GM19351 (cell line): ENCODE data around the gene PAFAH1B1.
A peak's percentile ranks its signal among the peaks of the same experiment; 100 is the strongest.
"Not testable (repeated sequence)": the region's sequence is repeated elsewhere in the genome, so short reads cannot be mapped to it uniquely, and the experiment has no call there.

ENCODE experiments used
- ATAC-seq: cut with Tn5 transposase; IDR thresholded peaks from one replicate; pipeline ENCODE4 v1.9.1; 2021; ENCODE audit warnings: mild to moderate bottlenecking, moderate library complexity; ENCODE audit not compliant: unreplicated experiment

Gene PAFAH1B1

DNA sequence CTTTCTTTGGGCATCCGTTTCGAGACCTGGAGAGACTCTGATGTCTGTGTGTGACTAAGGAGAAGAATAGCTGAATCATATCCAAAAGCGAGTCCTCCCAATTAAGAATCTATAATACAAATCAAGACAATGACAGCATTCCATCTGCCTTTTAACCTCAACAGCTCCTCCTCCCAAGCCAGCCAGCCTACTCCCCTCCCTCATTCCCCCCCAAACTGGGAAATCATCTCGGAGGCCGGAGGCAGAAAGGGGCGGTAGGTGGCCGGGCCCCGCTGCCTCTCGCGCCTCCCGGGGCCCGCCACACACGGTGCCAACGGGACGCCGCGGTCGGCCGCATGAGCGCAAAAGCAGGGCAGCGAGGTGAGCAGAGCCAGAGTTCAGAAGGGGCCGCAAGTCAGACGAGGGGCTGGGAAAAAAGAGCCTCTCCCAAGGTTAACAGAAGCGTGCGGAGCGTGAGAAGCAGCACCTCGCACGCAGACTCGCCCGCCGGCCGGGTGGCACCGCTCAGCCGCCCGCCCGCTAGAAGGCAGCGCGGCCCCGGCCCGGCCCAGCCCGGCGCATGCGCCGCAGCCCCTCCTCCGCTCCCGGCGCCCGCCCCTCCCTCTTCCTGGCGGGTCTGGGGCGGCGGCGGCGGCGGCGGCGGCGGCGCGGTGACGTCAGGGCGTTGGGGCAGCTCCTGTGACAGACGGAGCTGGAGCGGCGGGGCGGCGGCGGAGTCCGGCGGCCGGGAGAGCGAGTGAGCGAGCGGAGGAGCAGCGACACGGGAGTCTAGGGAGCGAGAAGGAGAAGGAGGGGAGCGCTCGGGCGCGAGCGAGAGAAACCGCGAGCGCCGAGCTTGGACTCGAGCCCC, at the start of gene PAFAH1B1:
Gene PAFAH1B1, plus strand, starts transcription at position 684 of the 850 bp plus-strand sequence. CDS start 44,635 bp downstream, outside the sequence.
- peak; percentile 82 for ATAC-seq

DNA sequence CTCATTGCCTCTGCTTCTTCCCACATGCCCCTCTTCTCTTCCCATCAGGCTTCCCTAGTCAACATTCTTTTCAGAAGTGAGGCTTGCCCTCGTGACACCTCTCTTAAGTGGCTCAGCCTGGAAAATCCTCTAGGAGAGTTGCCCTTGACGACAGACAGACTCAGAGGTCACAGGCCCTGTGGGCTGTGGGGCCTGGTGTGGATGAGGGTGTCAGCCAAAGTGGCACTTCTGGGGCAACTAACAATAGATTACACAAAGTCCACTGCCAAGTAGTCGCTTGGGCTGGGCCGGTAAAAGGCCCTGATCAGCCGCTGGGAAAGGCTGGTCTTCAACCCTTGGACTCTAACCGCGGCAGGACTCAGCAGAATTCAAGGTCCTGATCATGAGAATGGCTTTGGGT, 48.1 kb upstream of the PAFAH1B1 start:
- ATAC-seq = no peak

DNA sequence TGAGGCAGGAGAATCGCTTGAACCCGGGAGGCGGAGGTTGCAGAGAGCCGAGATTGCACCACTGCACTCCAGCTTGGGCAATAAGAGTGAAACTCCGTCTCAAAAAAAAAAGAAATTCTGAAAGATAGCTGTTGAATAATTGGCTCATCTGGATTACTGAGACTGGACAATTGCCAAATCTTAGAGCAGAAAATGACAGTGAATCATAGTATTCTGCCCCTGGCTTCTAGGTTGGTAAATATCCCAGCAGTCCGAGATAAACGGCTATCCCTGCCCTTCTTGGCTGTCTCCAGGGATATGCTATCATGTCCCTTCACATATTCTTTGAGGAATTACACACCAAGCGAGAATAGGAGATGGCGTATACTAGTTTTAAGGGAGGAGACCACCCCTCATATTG, 46.3 kb upstream of the PAFAH1B1 start:
- ATAC-seq = no peak

DNA sequence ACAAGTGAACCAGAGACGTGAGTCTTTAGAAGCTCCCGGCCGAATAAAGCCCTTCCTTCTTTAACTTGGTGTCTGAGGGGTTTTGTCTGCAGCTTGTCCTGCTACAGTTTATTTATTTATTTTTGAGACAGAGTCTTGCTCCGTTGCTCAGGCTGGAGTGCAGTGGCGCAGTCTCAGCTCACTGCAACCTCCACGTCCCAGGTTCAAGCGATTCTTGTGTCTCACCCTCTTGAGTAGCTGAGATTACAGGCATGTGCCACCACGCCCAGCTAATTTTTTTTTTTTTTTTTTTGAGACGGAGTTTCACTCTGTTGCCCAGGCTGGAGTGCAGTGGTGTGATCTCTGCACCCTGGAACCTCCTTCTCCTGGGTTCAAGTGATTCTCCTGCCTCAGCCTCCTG, 45.4 kb upstream of the PAFAH1B1 start:
- ATAC-seq = not testable (repeated sequence)

DNA sequence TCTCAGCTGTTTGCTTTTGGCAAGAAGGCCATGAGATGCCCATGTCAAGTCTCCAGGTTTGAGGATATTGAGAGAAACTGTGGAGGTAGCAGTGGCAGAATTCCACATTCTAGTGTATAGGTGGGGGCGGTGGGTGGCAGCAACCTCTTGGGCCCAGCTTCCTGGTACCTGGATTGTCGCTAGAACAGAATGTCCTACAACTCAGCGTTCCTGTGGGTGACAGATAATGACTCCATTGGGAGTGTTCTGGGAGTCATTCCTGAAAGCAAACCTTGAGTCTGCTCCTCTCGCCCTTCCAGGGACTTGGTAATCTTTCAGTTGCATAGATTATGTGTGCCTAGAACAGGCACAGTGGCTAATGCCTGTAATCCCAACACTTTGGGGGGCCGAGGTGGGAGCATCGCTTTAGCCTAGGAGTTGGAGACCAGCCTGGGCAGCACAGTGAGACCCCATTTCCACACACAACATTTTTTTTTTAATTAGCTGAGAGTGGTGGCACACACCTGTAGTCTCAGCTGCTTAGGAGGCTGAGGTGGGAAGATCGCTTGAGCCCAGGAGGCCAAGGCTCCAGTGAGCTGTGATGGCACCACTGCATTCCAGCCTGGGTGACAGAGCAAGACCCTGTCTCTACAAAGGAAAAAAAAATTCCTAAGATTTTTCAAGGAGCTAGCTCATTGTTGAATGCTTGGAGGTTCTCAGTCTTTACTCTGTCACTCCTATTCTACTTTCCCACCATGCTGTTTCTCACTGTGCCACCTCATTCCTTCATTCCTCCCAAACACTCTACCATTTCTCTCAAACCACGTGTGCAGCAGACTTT, 43.9 kb upstream of the PAFAH1B1 start:
- ATAC-seq = no peak

DNA sequence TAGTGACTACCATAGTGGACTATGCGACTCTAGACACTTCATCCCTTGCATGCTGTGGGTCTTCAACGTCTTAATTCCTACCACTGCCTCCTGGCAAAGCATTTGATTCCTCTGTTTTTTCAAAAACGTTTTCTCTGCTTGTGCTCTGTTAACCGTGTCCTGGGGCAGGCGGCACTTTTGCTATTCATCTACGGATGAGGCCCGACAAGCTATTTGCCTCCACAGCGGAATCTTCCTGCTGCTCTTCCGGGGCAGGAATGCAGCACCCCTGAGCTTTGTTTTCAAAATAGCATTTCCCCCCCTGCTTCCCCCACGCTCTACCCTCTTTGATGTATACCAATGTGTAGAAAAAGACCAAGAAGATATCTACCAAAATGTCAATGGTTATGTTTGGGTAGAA, 42.0 kb upstream of the PAFAH1B1 start:
- no peak for ATAC-seq

DNA sequence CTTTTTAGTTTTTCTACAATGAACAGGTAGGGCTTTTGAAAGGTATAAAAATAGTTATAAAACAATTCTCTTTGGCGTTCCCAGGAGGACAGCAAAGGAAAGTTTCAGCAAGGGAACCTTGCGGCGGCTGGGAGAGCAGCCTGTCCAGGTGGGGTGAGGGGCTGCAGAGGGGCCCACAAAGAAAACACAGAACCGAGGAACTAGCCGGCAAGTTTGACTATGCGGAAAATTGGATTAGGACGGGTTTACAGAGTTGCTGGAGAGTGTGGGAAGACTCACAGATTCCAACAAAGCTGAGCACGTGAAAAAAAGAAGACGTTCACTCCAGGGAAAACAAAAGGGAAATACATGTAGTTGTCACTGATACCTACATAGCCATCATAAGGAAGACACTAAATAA, 41.5 kb upstream of the PAFAH1B1 start:
- ATAC-seq = no peak

DNA sequence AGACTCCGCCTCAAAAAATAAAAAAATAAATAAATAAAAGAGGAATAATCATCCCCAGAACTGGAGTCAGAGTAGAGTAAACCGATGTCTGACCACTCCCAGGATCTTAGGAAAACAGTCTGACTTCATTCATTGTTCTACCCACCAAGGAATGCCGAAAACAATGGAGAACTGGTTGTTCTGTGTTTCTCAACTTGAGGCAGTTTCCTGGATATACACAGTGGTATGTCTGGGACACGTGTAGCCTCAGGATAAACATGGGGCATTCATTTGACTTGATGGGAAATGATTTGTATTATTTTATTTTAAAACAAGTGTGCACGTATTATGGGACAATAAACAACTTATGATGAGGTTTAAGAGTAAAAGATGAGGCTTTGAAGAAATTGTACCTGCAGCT, 32.8 kb upstream of the PAFAH1B1 start:
- ATAC-seq = no peak

DNA sequence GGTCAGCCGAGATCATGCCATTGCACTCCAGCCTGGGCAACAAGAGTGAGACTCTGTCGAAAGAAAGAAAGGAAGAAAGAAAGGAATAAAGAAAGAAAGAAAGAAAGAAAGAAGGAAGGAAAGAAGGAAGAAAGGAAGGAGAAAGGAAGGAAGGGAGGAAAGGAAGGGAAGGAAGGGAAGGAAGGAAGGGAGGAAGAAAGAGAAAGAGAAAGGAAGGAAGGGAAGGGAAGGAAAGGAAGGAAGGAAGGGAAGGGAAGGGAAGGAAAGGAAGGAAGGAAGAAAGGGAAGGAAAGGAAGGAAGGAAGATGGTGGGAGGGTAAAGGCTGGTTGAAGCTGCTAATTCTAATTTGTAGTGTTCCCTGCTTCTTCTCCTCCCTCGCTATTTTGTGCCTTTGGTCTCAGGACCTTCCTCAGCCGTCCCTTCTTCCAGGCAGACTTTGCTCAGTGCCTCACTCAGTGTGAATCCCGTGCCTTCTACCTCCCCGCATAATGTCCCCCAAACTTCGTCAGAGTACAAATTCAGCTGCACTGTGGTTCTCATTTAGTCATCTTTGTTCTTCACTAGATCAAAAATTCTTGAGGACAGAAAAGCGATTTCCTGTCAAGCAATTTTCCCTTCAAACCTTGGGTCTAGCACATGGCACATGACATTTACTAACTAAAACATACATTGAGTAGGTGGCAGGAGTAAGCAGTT, 31.1 kb upstream of the PAFAH1B1 start:
- ATAC-seq = no peak

DNA sequence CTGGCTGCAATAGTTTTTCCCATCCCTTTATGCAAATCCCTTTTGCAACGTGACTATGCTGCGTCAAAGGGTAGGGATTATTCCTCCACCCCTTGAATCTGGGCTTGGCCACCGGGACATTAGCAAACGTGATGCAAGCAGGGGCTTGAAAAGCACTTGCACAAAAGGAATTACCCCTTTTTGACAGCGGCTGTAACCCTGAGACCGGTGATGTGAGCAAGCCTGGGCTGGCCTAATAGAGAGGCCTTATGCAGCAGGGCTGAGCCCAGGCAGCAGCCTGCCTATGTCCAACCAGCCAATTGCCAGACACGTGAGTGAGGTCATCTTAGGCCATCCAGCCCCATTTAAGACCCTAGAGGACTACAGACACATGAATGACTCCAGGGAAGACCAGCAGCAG, 30.4 kb upstream of the PAFAH1B1 start:
- ATAC-seq = no peak

DNA sequence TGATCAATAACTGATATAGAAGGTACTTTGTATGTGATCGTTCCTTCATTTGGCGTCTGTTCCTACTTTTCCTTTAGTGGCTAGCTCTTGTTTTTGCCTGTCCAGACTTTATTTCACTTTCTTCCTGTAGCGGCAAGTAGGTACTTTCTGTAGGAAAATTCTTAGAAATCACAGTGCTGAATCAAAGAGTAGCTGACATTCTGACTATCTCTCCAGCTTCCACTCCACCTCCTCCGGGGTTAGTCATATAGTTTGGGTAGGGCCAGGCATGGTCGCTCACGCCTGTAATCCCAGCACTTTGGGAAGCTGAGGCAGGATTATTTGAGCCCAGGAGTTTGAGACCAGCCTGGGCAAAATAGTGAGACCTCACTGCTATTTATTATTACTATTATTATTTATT, 29.9 kb upstream of the PAFAH1B1 start:
- no peak for ATAC-seq

DNA sequence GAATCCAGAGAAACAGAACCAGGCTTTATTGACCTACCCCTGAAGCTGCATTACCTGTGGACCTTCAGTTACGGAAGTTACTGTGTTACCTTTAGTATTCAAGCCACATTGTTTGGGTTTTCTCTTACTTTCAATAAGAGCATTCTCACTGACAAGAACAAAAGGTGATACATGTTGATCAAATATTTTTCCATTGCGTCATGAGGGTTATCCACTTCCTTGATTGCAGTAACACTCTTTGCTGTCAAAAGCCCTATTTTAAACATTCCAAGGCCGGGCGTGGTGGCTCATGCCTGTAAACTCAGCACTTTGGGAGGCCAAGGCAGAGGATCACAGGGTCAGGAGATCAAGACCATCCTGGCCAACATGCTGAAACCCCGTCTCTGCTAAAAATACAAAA, 28.6 kb upstream of the PAFAH1B1 start:
- no peak for ATAC-seq

DNA sequence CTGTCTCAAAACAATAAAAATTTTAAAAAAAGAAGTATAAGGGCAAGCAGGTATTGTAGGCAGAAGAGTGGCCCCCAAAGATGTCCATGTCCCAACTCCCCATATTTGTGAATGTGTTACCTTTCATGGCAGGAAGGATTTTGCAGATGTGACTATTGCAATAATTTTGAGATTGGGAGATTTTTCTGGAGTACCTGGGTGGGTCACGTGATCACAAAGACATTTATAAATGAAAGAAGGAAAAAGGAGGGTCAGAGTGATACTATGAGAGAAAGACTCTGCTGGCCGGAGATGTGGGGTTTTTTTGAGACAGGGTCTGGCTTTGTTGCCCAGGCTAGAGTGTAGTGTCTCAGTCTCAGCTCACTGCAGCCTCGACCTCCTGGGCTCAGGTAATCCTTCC, 27.4 kb upstream of the PAFAH1B1 start:
- ATAC-seq = no peak

DNA sequence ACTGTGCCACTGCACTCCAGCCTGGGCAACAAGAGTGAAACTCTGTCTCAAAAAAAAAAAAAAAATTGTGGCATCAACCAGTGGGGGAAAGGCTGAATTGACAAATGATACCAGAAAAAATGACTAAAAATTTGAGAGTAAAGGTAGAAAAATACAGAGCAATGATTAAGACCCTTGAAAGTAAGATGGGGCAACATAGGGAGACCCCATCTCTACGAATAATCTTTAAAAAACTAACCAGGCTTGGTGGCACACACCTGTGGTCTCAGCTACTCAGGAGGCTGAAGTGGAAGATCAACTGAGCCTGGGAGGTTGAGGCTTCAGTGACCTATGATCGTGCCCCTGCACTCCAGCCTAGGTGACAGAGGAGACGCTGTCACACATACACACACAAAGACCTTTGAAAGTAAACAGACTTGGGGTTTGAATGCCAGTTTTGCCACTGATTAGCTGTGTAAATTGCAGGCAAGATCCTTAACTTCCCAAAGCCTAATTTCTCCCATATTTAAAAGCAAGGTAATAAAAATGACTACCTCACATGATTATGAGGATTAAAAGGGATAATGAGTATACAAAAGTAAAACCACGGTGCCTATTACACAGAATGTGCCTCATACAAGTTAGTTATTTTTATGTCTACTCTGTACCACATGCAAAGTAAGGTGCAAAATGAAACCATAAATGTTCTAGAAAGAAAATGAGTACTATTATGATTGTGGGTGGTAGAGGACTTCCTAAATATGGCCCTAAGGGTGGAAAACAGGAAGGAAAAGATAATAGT, 21.7 kb upstream of the PAFAH1B1 start:
- ATAC-seq = peak; percentile 69

DNA sequence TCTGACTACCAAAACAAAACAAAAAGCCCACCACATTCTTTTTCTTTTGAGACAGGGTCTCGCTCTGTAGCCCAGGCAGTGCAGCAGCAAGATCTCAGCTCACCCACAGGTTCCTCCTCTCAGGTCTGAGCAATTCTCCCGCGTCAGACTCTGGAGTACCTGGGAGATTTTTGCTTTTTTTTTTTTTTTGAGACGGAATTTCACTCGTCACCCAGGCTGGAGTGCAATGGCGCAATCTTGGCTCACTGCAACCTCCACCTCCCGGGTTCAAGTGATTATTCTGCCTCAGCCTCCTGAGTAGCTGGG, 21.2 kb upstream of the PAFAH1B1 start:
- not testable (repeated sequence) for ATAC-seq

DNA sequence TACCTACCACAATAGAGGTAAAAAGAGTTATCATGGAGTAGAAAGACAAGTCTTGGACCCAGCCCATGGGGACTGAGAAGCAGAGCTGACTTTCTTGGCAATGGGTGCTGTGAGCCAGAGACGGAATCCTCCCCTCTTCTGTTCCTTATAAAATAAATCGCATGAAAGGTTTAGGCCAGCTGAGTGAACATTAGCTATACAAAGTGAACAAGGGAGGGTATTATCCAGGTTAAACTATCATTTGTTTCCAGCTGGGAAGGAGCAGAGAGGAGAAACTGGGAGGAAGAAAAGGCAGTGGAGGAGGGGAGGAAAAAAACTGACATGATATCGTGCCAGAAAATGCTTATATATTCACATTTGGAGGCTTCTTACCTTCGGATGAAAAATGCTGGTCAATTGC, 13.3 kb upstream of the PAFAH1B1 start:
- no peak for ATAC-seq

DNA sequence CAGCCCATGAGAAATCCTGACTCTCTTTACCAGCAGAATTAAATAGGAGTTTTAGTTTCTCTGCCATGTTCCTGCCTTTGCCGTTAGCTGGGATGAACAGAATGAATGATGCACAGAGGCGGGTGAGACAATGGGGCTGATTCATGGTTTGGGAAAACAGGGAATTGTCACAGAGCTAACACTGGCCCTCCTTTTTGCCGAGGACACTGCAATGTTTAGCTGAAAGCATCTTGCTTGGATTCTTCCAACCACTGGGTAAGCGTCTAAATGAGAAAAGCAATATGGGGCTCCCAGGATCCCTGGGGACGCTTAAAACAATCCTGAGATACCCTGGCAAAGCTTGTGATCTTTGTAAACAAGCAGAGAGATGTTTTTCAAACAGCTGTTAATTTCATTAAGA, 12.8 kb upstream of the PAFAH1B1 start:
- ATAC-seq = no peak

DNA sequence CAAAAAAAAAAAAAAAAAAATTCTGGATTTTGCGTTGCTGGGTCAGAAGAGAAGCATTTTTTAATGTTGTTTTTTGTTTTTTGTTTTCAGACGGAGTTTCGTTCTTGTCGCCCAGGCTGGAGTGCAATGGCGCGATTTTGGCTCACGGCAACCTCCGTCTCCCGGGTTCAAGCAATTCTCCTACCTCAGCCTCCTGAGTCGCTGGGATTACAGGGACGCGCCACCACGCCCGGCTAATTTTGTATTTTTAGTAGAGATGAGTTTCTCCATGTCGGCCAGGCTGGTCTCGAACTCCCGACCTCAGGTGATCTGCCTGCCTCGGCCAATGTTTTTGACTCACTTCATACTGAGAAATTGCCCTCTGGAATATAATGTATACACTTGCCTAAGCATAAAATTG, 11.0 kb upstream of the PAFAH1B1 start:
- no peak for ATAC-seq

DNA sequence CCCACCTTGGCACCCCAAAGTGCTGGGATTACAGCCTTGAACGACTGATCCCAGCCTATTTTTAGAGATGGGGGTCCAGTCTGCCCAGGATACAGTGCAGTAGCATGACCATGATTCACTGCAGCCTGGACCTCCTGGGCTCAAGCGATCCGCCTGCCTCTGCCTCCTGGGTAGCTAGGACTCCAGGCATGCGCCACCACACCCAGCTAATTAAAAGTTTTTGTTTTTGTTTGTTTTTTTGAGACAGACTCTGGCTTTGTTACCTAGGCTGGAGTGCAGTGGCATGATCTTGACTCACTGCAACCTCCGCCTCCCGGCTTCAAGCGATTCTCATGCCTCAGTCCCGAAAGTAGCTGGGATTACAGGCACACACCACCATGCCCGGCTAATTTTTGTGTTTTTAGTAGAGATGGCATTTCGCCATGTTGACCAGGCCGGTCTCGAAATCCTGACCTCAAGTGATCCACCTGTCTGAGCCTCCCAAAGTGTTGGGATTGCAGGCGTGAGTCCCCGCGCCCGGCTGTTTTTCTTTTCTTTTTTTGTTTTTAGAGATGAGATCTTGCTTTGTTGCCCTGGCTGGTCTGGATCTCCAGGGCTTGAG, 2.3 kb upstream of the PAFAH1B1 start:
- ATAC-seq = no peak
